Duodenal mucosa (tissue), 2 donors: Measurements from ENCODE around the gene GFOD1.

Experiments
- H3K27ac ChIP-seq: one replicate; pipeline ENCODE4 v1.7.0; 2013; ENCODE audit warnings: low read depth, low read length
- H3K27me3 ChIP-seq, 2 donors: one replicate each; pipeline ENCODE4 v1.7.0; 2013; ENCODE audit warnings: low read length in 2 of 2, control low read depth in 1 of 2; ENCODE audit not compliant: insufficient read depth in 2 of 2, control insufficient read depth in 1 of 2
- H3K36me3 ChIP-seq, 2 donors: one replicate each; pipeline ENCODE4 v1.7.0; 2013; ENCODE audit warnings: low read length in 2 of 2, control low read depth in 1 of 2; ENCODE audit not compliant: insufficient read depth in 2 of 2, control insufficient read depth in 1 of 2
- H3K4me1 ChIP-seq, 2 donors: one replicate each; pipeline ENCODE4 v1.7.0; 2013; ENCODE audit warnings: low read length in 2 of 2, control low read depth in 1 of 2; ENCODE audit not compliant: insufficient read depth in 2 of 2, control insufficient read depth in 1 of 2
- H3K4me3 ChIP-seq, 2 donors: one replicate each; pipeline ENCODE4 v1.7.0; 2013; ENCODE audit warnings: low read length in 2 of 2, low read depth in 1 of 2
- H3K9ac ChIP-seq, 2 donors: one replicate each; pipeline ENCODE4 v1.7.0; 2013; ENCODE audit warnings: low read length in 2 of 2, low read depth in 1 of 2
- H3K9me3 ChIP-seq, 2 donors: one replicate each; pipeline ENCODE4 v1.7.0; 2013; ENCODE audit warnings: low read length in 2 of 2, control low read depth in 1 of 2; ENCODE audit not compliant: control insufficient read depth in 1 of 2

Gene GFOD1

DNA sequence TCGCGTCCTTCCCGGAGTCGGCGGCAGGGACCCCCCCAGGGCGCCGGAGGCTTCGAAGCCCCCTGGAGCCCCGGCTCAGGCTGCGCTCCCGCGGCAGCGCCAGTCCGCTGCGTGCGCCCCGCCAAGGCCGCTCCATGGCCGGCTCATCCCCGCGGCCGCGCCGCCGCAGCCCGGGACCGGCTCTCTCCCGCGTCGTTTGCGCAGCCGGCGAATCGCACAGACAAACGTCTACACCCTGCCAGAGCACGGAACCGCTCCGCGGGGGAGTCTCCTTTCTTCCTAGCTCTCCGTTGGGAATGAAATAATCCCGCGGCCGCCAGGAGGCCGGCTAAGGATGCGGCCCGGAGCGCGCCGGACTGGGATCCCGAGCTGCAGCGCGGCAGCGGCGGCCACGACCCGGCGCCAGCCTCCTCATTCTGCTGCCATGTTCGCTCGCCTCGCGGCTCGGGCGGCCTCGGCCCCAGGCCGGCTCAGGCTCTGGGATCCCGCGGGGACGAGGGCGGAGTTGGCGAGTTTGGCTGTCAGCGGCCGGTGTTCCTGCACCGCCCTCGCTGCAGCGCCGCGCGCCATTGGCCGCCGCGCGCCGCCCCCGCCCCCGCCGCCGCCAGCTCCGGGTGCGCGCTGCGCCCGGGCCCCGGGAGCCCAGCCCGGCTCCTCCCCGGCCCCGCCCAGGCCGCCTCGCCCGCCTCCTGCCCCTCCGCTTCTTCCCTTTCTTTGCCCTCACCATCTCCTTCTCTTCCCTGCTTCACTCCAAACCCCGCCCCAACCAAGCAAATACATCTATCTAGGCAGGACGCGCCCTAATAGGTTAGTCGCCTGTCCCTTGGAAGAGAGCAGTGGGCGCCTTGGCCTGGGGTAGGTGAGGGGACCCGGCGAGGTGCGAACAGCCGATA lies at the start of gene GFOD1:
GFOD1 (minus strand) TSS at position 479 of the 893 bp plus-strand sequence. CDS start 710 bp downstream, outside the sequence.
- peaks cover 16 to 24% of the 10 kb centered on the region in 2 donors for H3K4me1 ChIP-seq
- H3K27me3 ChIP-seq, result peaks cover 4 to 8% of the 10 kb centered on the region in 2 donors
- no peaks in the 10 kb centered on the region for H3K9me3 ChIP-seq
- peak within 1 kb of the TSS; percentile 67 to 69 for H3K9ac ChIP-seq
- H3K36me3 ChIP-seq, result no peaks in the 10 kb centered on the region
- peak within 1 kb of the TSS; percentile 82 to 85 for H3K4me3 ChIP-seq
- peak within 1 kb of the TSS; percentile 69 for H3K27ac ChIP-seq

DNA sequence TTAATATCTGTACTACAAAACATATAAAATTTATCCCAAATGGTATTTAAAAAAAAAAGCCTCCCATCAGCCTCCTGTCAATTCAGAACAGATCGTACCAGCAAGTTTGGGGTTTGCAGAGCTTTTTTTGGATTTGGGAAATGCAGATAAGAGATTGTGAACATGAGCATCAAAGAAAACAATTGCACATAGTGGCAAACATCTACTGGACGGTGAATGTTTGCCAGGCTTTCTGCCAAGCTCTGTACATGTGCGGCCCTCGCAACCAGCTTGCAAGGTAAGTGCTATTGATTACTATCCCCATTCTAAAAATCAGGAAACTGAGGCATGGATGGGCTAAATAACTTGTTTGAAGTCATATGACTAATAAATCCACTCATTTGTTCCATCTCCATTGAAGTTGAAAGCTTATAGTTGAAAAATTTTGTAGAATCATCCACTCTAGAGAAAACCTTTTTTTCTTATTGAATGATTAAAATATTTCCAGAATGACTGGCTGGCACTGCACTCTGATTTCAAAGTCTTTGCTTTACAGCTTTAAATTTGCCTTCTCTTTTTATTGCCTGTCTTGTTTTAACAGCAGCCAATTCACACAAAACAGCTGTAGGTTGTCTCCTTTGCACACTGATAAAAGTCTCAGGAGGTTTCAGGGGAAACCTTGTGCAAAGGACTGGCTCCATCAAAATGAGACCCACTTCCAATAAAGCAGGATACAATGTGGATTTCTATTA lies 49.6 kb upstream of the GFOD1 start:
- Histone ChIP-seq H3K4me1 (no peaks in the 10 kb centered on the region), H3K36me3 (no peaks in the 10 kb centered on the region), H3K27me3 (no peaks in the 10 kb centered on the region), H3K27ac (no peak overlapping the region), H3K9ac (no peak overlapping the region), H3K4me3 (no peak overlapping the region), H3K9me3 (no peaks in the 10 kb centered on the region)

- H3K27me3 ChIP-seq, result no peaks in the 10 kb centered on the region
- no peak overlapping the region for H3K27ac ChIP-seq
- H3K9ac ChIP-seq, result no peak overlapping the region
- H3K36me3 ChIP-seq, result no peaks in the 10 kb centered on the region
- H3K9me3 ChIP-seq, result no peaks in the 10 kb centered on the region
- H3K4me1 ChIP-seq, result no peaks in the 10 kb centered on the region
- no peak overlapping the region for H3K4me3 ChIP-seq
Measured at GRCh38 chr6:13535306-13535705, 47.9 kb upstream of the GFOD1 start.

GRCh38 chr6:13534536-13534935 lies 47.1 kb upstream of the GFOD1 start:
- no peaks in the 10 kb centered on the region for H3K36me3 ChIP-seq
- no peak overlapping the region for H3K4me3 ChIP-seq
- no peak overlapping the region for H3K9ac ChIP-seq
- H3K9me3 ChIP-seq, result no peaks in the 10 kb centered on the region
- no peaks in the 10 kb centered on the region for H3K4me1 ChIP-seq
- H3K27me3 ChIP-seq, result no peaks in the 10 kb centered on the region
- H3K27ac ChIP-seq, result no peak overlapping the region

DNA sequence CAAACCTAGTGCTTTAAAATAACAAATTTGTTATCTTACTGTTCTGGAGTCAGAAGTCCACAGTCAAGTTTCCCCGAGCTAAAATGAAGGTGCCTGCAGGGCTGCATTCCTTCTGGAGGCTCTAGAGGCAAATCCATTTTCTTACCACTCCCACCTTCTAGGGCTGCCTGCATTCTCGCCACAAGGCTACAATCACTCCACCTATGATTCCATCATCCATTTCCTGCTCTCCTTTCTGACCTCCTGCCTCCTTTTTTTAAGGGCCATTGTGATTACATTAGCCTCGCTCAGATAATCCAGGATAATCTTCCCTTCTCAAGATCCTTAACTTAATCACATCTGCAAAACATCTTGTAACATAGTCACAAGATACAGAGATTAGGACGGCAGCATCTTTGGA lies 44.6 kb upstream of the GFOD1 start:
- H3K36me3 ChIP-seq, result no peaks in the 10 kb centered on the region
- no peaks in the 10 kb centered on the region for H3K9me3 ChIP-seq
- no peak overlapping the region for H3K4me3 ChIP-seq
- H3K4me1 ChIP-seq, result peaks cover 3 to 4% of the 10 kb centered on the region in 2 donors
- no peaks in the 10 kb centered on the region for H3K27me3 ChIP-seq
- H3K27ac ChIP-seq, result no peak overlapping the region
- no peak overlapping the region for H3K9ac ChIP-seq

DNA sequence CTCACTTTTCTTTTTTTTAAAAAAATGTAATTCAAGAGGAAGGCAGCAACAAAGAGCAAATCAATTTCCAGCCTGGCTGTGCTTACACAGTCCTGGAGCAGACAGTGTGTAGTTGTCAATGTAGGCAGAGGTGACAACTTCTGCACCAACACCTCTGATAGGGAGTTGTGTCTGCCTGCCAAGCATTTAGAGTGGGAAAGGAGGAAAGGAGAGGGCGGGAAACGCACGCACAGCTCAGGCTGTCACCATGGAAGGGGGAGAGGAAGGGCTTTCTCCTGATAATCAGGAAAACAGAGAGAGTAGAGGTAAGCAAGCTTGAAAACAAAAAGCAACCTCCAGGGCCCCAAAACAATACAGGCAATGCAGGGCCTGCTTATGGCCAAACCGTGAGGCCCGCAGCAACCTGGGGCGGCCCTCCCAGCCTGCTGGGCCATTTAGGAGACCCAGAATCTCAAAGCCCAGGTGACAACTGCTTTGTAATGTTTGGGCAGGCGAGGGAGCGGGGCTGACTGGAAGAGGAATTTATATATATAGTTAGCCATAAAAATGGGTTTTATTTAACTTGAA lies 41.5 kb upstream of the GFOD1 start:
- Histone ChIP-seq H3K4me3 (no peak overlapping the region), H3K36me3 (no peaks in the 10 kb centered on the region), H3K9ac (no peak overlapping the region), H3K9me3 (no peaks in the 10 kb centered on the region), H3K27me3 (no peaks in the 10 kb centered on the region), H3K4me1 (peaks cover 11 to 12% of the 10 kb centered on the region in 2 donors), H3K27ac (no peak overlapping the region)

GRCh38 chr6:13528232-13528631 lies 40.8 kb upstream of the GFOD1 start:
- no peak overlapping the region for H3K4me3 ChIP-seq
- H3K9me3 ChIP-seq, result no peaks in the 10 kb centered on the region
- no peak overlapping the region for H3K27ac ChIP-seq
- peaks cover 11 to 12% of the 10 kb centered on the region in 2 donors for H3K4me1 ChIP-seq
- no peak overlapping the region for H3K9ac ChIP-seq
- H3K36me3 ChIP-seq, result no peaks in the 10 kb centered on the region
- H3K27me3 ChIP-seq, result no peaks in the 10 kb centered on the region

- no peak overlapping the region for H3K9ac ChIP-seq
- H3K4me3 ChIP-seq, result no peak overlapping the region
- H3K27ac ChIP-seq, result no peak overlapping the region
- no peaks in the 10 kb centered on the region for H3K9me3 ChIP-seq
- H3K36me3 ChIP-seq, result no peaks in the 10 kb centered on the region
- H3K4me1 ChIP-seq, result peaks cover 11 to 12% of the 10 kb centered on the region in 2 donors
- no peaks in the 10 kb centered on the region for H3K27me3 ChIP-seq
Measured at GRCh38 chr6:13527671-13528056, 40.3 kb upstream of the GFOD1 start.

DNA sequence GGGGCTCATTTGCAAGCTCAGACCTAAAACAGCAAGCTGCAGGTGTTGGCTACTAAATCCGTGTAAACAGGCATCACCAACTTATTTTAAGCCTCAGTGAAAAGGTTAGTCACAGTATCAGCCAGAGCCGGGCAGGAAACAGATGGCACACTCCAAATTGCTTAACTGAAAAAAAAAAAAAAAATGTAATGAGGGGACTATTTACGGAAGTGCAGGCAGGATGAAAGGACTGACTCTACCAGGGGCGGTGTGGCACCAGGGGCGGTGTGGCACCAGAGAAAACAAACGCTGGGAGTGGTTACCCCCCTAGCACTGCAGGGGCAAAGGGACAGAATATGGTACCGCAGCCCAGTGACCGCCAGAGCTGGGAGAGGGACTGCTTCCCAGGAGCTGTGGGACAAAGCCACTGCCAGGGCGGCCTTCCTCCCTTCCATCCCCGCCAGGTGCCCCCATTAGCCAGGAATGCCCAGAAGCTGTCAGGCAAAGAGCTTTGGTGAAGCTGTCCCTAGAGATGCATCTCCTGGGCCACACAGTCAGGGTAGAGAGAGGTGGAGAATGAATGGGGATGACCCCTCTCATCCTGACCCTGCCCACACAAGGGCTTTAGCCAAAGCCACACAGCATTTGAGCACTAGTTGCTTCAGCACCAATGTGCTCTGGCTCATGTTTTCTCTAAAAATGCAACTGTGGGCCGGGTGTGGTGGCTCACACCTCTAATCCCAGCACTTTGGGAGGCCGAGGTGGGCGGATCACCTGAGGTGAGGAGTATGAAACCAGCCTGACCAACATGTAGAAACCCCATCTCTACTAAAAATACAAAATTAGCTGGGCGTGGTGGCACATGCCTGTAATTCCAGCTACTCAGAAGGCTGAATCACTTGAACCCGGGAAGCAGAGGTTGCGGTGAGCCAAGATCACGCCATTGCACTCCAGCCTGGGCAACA lies 39.6 kb upstream of the GFOD1 start:
- Histone ChIP-seq H3K9me3 (no peaks in the 10 kb centered on the region), H3K4me3 (no peak overlapping the region), H3K27ac (no peak overlapping the region), H3K9ac (no peak overlapping the region), H3K4me1 (peaks cover 11 to 12% of the 10 kb centered on the region in 2 donors), H3K36me3 (no peaks in the 10 kb centered on the region), H3K27me3 (no peaks in the 10 kb centered on the region)
